Activated CD4-positive, alpha-beta T cell treated with anti-CD3 and anti-CD28 coated beads, Interleukin-2, amount 50 U/mL, for 16 hours (primary cell): ENCODE measurements around the gene ARMC12.
"Not testable (repeated sequence)": the region's sequence is repeated elsewhere in the genome, so short reads cannot be mapped to it uniquely, and the experiment has no call there.

ENCODE experiments used
- DNase-seq: peaks from one replicate; pipeline ENCODE4 v3.0.0-alpha.2; 2020

The ARMC12 gene

DNA sequence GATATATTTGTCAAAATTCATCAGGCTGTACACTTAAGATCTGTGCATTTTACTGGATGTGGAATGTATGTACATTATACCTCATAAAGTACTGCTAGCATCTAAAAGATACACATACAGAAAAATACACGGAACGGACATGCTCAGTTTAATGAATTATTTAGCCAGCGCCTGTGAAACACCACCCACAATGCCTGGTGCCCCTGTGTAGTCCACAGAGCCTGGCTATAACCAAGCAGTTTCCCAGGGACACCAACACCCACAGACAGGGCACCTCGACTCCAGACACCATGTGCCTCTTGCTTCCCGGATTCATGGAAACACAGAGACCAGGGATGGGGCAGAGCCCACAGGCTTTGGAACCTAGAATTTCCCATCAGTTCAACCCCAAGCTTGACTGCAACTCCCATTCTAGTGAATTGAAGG, 17.4 kb upstream of the ARMC12 start:
- DNase-seq, result no peak

- no peak for DNase-seq
These were observed 16.8 kb upstream of the ARMC12 start for GRCh38 chr6:35719830-35720733.

- DNase-seq, result no peak
These were observed 14.6 kb upstream of the ARMC12 start for GRCh38 chr6:35722121-35722761.

GRCh38 chr6:35723587-35723986, 13.2 kb upstream of the ARMC12 start:
- no peak for DNase-seq

DNA sequence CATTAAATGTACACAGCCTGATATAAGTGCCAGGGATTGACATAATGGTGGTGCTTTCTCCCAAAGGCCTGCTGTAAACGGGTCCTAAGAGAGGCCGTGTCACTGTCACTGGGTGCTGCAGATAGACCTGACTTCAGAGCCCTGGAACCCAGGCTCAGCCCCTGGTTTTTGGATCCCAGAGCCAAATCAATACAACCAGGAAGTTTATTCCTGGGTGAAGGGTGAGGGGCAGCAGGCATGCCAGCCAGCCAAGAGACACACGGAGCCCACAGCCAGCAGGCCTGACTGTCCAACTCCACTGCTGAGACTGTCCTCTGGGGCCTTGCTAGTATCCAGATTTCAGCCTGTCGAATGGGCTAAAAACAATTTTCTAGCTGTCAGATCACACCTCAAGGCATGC, 12.8 kb upstream of the ARMC12 start:
- DNase-seq, result no peak

DNA sequence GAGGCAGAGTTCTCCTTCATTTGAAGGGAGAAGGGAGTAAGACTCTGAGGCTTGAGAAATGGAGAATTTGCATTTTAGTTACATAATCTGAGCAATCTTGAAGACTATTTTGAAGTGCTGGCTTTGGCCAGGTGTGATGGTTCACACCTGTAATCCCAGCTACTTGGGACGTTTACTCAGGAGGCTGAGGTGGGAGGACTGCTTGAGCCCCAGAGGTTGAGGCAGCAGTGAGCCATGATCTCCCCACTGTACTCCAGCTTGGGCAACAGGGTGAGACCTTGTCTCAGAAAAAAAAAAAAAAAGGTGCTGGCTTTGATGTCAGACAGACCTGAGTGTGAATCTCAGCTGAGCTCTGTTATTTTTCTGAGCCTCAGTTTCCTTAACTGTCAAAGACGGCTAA, 12.4 kb upstream of the ARMC12 start:
- DNase-seq, result no peak

GRCh38 chr6:35725081-35725708, 11.6 kb upstream of the ARMC12 start:
- no peak for DNase-seq

GRCh38 chr6:35725721-35726438, 11.0 kb upstream of the ARMC12 start:
- DNase-seq, result no peak

DNA sequence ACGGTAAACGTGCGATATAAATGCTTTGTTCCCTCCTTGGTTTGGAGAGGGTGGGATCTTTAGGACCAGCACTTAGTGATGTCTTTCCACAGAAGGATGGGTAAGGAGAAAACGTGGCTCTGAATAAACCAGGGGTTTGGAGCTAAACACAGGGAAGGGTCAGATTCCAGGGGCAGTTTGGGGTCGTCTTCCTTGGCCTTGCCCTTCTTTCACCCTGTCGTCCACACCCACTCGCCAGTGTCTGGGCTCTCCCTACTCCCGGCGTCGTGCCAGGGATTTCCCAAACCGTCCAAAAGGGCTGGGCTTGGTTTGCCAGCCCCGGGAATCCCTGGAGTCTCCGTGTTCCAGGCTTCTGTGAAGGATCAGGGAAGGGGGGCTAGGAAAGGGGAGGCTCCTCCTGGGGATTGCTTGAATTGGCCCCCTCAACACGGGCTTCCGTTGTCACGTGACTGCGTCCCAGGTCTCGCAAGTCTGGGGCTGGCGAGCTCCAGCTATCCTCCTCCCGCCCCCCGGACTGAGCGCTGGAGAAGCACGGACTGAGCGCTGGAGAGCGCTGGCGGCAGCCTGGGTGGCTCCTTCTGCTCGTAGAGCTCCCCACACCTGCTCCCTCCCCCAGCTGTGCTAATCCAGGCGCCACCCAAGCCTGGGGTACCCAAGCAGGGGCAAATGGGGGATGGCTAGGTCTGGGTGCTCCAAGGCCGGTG, 9.4 kb upstream of the ARMC12 start:
- DNase-seq, result no peak

GRCh38 chr6:35727935-35728682, 8.7 kb upstream of the ARMC12 start:
- peak; percentile 93 for DNase-seq

- no peak for DNase-seq
These were observed 7.9 kb upstream of the ARMC12 start for GRCh38 chr6:35728683-35729678.

DNA sequence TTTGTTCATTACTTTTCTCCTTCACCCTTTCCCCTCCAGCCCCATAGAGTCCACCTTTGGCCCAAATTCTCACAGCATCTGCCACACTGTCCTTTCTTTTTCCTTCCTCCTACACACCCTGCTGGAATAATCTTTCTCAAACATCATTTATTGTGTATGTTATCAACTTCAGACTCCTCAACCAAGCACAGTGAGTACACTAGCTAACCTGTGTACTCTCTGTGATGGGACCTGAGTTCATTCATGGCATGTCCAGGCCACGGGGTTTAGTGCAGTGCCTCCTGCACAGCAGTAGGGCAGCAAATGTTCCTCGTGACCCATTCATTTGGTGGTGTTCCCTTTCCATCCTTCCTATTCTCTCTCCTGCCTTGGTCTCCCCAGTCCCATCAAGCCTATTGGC, 7.1 kb upstream of the ARMC12 start:
- DNase-seq, result no peak

- no peak for DNase-seq
These were observed 6.0 kb upstream of the ARMC12 start for GRCh38 chr6:35730745-35731413.

- DNase-seq, result peak; percentile 95
These were observed 5.5 kb upstream of the ARMC12 start for GRCh38 chr6:35731414-35731735.

DNA sequence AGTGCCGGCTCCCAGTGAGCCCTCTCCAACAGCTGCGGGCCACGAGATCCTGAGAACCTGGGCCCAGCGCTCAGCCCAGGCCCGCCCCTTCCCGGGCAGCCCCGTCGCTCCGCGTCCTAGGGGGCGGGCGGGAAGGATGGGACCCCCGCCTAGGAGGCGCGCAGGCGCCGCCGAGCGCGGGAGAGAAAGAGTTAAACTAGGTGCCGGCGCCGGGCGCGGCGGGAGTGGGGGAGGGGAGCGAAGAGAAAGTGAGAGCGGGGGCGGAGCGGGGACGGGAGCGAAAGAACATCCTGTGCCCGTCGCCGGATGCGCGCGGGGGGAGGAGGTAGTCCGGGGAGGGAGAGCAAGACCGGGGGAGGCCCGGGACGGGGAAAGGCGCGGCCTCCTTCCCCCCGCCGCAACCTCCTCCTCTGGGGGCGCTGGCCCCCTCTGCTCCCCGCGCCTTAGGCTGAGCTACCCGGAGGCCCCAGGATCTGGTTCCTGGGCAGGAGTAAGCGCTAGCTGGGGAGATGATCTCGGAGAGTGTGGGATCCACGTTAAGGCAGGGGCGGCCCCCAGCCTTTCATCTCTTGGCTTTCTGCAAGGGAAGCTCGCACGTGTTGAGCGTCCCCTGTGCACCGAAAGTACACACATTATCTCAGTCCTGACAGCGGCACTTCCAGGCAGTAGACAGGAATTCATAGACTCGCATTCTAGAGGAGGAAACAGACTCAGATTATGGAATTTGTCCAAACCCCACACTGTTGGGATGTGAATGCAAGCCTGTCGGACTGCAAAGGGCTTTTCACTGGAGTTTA, 4.9 kb upstream of the ARMC12 start:
- DNase-seq, result peak; percentile 95

GRCh38 chr6:35733633-35734032, 3.2 kb upstream of the ARMC12 start:
- DNase-seq, result no peak

GRCh38 chr6:35734319-35734718, 2.5 kb upstream of the ARMC12 start:
- DNase-seq, result not testable (repeated sequence)

DNA sequence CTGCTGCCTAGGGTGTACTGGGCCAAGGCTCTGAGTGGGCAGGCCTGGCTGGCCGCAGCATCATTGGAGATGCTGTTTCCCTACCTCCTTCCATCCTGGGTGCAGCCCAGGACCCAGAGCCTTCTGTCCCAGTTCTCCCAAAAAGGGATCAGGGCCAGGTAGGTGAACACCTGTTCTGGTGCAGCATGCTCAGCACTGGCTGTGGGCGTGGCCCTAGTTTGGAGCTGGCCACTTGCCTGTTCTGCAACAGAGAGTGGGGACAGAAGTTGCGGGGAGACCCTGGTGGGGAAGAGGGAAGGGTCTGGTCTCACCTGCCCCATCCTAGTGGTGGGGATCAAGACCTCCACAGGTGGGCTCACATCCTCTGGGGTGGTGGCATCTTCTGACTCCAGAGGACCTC, 1.4 kb upstream of the ARMC12 start:
- no peak for DNase-seq

GRCh38 chr6:35736253-35736894, 458 bp upstream of the ARMC12 start:
- peak; percentile 85 for DNase-seq
